HG03139 (cell line): ENCODE results near the gene NAA38.

Experiments
- ATAC-seq: cut with Tn5 transposase; IDR thresholded peaks from one replicate; pipeline ENCODE4 v1.9.1; 2021; ENCODE audit not compliant: unreplicated experiment

NAA38 gene

GRCh38 chr17:7852919-7853690, 4.3 kb downstream of the NAA38 start:
- no peak for ATAC-seq

- no peak for ATAC-seq
Measured at GRCh38 chr17:7852262-7852670, 5.1 kb downstream of the NAA38 start.

GRCh38 chr17:7851438-7852261, 5.7 kb downstream of the NAA38 start:
- peak; percentile 64 for ATAC-seq

- no peak for ATAC-seq
Measured at GRCh38 chr17:7850701-7851437, 6.5 kb downstream of the NAA38 start.

GRCh38 chr17:7849751-7850504, 7.4 kb downstream of the NAA38 start:
- ATAC-seq = no peak

- ATAC-seq = no peak
Measured at GRCh38 chr17:7849130-7849750, 8.1 kb downstream of the NAA38 start.

GRCh38 chr17:7848739-7849129, 8.6 kb downstream of the NAA38 start:
- no peak for ATAC-seq

GRCh38 chr17:7848131-7848579, 9.2 kb downstream of the NAA38 start:
- ATAC-seq = no peak

- ATAC-seq = no peak
Measured at GRCh38 chr17:7846765-7847661, 10.3 kb downstream of the NAA38 start.

GRCh38 chr17:7846063-7846735, 11.2 kb downstream of the NAA38 start:
- no peak for ATAC-seq

GRCh38 chr17:7845359-7846062, 11.8 kb downstream of the NAA38 start:
- ATAC-seq = no peak

GRCh38 chr17:7844292-7845154, 12.8 kb downstream of the NAA38 start:
- peak; percentile 36 for ATAC-seq

GRCh38 chr17:7843536-7844291, 13.6 kb downstream of the NAA38 start:
- no peak for ATAC-seq

GRCh38 chr17:7843257-7843535, 14.2 kb downstream of the NAA38 start:
- no peak for ATAC-seq

- no peak for ATAC-seq
Measured at GRCh38 chr17:7842380-7843256, 14.7 kb downstream of the NAA38 start.

- no peak for ATAC-seq
Measured at GRCh38 chr17:7841915-7842379, 15.4 kb downstream of the NAA38 start.
